ENCODE measurements around the gene PCBP3.

PCBP3 gene

GRCh38 chr21:45981151-45982091 lies 337.9 kb downstream of the PCBP3 start, which contains the start of gene COL6A1:
TSS of gene COL6A1 (plus strand) at chr21:45981770. CDS start at chr21:45981851, 81 bp downstream.
- no peak for DNase-seq (ENCODE audit: low read depth in 2 of 2)

- no peak for DNase-seq (ENCODE audit: low read depth in 2 of 2)
These were observed 338.7 kb downstream of the PCBP3 start for GRCh38 chr21:45982092-45982757.

- no peak for DNase-seq (ENCODE audit: low read depth in 2 of 2)
These were observed 339.5 kb downstream of the PCBP3 start for GRCh38 chr21:45982758-45983648.

- no peak for DNase-seq (ENCODE audit: low read depth in 2 of 2)
These were observed 340.1 kb downstream of the PCBP3 start for GRCh38 chr21:45983649-45983965.

GRCh38 chr21:45983981-45984551 lies 340.5 kb downstream of the PCBP3 start:
- no peak for DNase-seq (ENCODE audit: low read depth in 2 of 2)

- DNase-seq (ENCODE audit: low read depth in 2 of 2) = no peak
These were observed 341.1 kb downstream of the PCBP3 start for GRCh38 chr21:45984584-45985095.

- no peak for DNase-seq (ENCODE audit: low read depth in 2 of 2)
These were observed 342.2 kb downstream of the PCBP3 start for GRCh38 chr21:45985471-45986315.

- no peak for DNase-seq (ENCODE audit: low read depth in 2 of 2)
These were observed 343.0 kb downstream of the PCBP3 start for GRCh38 chr21:45986316-45987051.

- no peak for DNase-seq (ENCODE audit: low read depth in 2 of 2)
These were observed 343.7 kb downstream of the PCBP3 start for GRCh38 chr21:45987121-45987711.

GRCh38 chr21:45988366-45989347 lies 345.1 kb downstream of the PCBP3 start:
- DNase-seq (ENCODE audit: low read depth in 2 of 2) = no peak

GRCh38 chr21:45989355-45990048 lies 346.0 kb downstream of the PCBP3 start:
- DNase-seq (ENCODE audit: low read depth in 2 of 2) = no peak

- no peak for DNase-seq (ENCODE audit: low read depth in 2 of 2)
These were observed 346.7 kb downstream of the PCBP3 start for GRCh38 chr21:45990049-45990711.

- DNase-seq (ENCODE audit: low read depth in 2 of 2) = no peak
These were observed 347.4 kb downstream of the PCBP3 start for GRCh38 chr21:45990741-45991605.

- DNase-seq (ENCODE audit: low read depth in 2 of 2) = no peak
These were observed 348.2 kb downstream of the PCBP3 start for GRCh38 chr21:45991606-45992300.
